Gastroesophageal sphincter (tissue), 4 donors: ENCODE results near the gene SFI1. TPM values are rescaled to one million over a fixed set of nuclear protein-coding genes. Genes with fewer than 3 reads are reported as not detected.
"Not testable (repeated sequence)": the region's sequence is repeated elsewhere in the genome, so short reads cannot be mapped to it uniquely, and the experiment has no call there.

Experiments
- ATAC-seq: fragments of 150-250 bp; one replicate; pipeline ENCODE4 v1.9.1; 2016; ENCODE audit warnings: mild to moderate bottlenecking, moderate library complexity
- H3K27ac ChIP-seq, 4 donors: fragments of 200-600 bp; sonication (generic) in 3 of 4; 1 replicate in 3 of 4; 2 replicates in 1 of 4; pipeline ENCODE4 v1.5.1; 2016 to 2019
- H3K27me3 ChIP-seq: fragments of 200-600 bp; sonication (generic); one replicate; pipeline ENCODE4 v1.5.1; 2019
- H3K36me3 ChIP-seq, 2 donors: fragments of 200-600 bp; sonication (generic); one replicate each; pipeline ENCODE4 v1.5.1; 2019; ENCODE audit warnings: control low read depth in 1 of 2
- H3K4me1 ChIP-seq, 3 donors: fragments of 200-600 bp; sonication (generic); 1 replicate in 2 of 3; 2 replicates in 1 of 3; pipeline ENCODE4 v1.5.1; 2016 to 2019; ENCODE audit warnings: control low read depth in 2 of 3
- H3K4me3 ChIP-seq, 2 donors: fragments of 200-600 bp; sonication (generic); one replicate each; pipeline ENCODE4 v1.5.1; 2019; ENCODE audit warnings: mild to moderate bottlenecking in 1 of 2, moderate library complexity in 1 of 2
- H3K9me3 ChIP-seq, 3 donors: fragments of 200-600 bp; sonication (generic); one replicate each; pipeline ENCODE4 v1.5.1; 2017 to 2019; ENCODE audit warnings: control low read depth in 2 of 3
- CTCF ChIP-seq, 4 experiments: fragments of 200-600 bp in 2 of 4; fragments of 450-650 bp in 2 of 4; sonication (generic) in 1 of 4; IDR thresholded peaks; one replicate each; pipeline ENCODE4 v1.5.1; 2017 to 2019; ENCODE audit warnings: antibody characterized with exemption in 4 of 4, mild to moderate bottlenecking in 2 of 4, moderate library complexity in 2 of 4
- EP300 ChIP-seq: sonication (generic); formaldehyde crosslinking; IDR thresholded peaks from one replicate; pipeline ENCODE4 v1.6.1; 2017; ENCODE audit warnings: antibody characterized with exemption, mild to moderate bottlenecking
- POLR2A ChIP-seq, 2 donors: fragments of 450-650 bp; IDR thresholded peaks; one replicate each; pipeline ENCODE4 v1.6.1; 2017; ENCODE audit warnings: antibody characterized with exemption in 2 of 2, mild to moderate bottlenecking in 2 of 2, moderate library complexity in 1 of 2
- POLR2AphosphoS5 ChIP-seq: sonication (generic); formaldehyde crosslinking; IDR thresholded peaks from one replicate; pipeline ENCODE4 v1.6.1; 2017; ENCODE audit warnings: antibody characterized with exemption
- WGBS, 2 donors: methylation state at CpG; one replicate each; pipeline ENCODE4 v1.1.5; 2018; ENCODE audit warnings: low coverage in 1 of 2; 5-methylcytosine and 5-hydroxymethylcytosine counted together
- total RNA-seq, 4 donors: library from RNA; depleted of rRNA; stranded (reverse); fragments of >200 nt; gene quantifications; one replicate each; pipeline ENCODE4 v1.1.0, GENCODE V29; 2016

Gene SFI1
- total RNA-seq, 4 donors from 2014 or later: 14.4 to 54.8 (median 20.0) TPM

DNA sequence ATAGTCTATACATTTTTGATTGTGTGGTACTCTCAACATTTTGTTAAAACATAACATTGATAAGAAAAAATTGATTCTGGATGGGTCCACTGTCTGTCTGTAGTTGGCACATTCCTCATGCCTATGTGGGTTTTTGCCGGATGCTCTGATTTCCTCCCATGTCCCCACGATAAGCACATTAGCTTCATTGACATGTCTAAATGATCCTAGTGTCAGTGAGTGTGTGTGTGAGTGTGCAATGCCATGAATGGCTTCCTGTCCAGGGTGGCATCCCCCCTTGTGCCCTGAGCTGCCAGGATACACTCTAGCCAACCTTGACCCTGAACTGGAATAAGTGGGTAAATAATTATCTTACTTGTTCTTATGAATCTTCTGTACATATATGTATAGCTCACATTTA, 5.4 kb downstream of the SFI1 start:
- Histone ChIP-seq H3K27ac (no peak overlapping the region), H3K27me3 (no peaks in the 10 kb centered on the region), H3K4me3 (no peak overlapping the region), H3K36me3 (peaks cover 0 to 7% of the 10 kb centered on the region in 2 donors), H3K4me1 (peaks cover 0 to 9% (median 0%) of the 10 kb centered on the region in 3 donors), H3K9me3 (no peaks in the 10 kb centered on the region)
- TF ChIP-seq POLR2A (IDR thresholded peaks at IDR 0.05) (no peak), EP300 (no peak), POLR2AphosphoS5 (no peak), CTCF (IDR thresholded peaks at IDR 0.05) (no peak)
- WGBS, 2 donors: 76 to 100% methylated on average over 1 to 2 of the region's 2 CpGs
- no peak for ATAC-seq

DNA sequence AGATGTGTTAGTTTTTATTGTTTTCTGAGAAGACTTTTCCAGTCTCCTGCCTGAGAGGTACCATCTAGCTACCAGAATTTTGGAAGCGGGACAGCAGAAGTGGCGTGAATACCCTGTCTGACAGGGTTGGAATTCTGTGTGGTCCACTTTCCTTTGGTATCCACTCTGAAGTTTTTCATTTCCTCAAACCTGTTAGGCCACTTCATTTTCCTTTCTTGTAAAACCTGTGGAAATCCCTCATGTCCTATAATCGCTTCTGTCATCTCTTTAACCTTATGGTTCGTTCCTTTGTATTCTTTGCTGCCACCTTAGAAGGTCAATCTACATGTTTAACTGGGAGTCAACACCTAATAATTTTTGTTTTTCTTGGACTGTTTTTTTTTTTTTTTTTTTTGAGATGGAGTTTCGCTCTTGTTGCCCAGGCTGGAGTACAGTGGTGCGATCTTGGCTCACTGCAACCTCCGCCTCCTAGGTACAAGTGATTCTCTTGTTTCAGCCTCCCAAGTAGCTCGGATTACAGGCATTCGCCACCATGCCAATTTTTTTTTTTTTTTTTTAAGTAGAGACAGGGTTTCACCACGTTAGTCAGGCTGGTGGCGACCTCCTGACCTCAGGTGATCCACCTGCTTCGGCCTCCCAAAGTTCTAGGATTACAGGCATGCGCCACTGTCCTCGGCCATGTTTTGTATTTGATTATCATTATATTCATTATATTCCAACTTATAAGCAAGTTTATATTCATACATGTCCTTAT, 7.1 kb downstream of the SFI1 start:
- H3K4me1 ChIP-seq: no peaks in the 10 kb centered on the region
- WGBS, 2 donors: 92 to 93% methylated on average over 5 to 7 of the region's 14 CpGs
- H3K4me3 ChIP-seq: no peak overlapping the region
- ATAC-seq: no peak
- TF ChIP-seq POLR2AphosphoS5 (no peak), EP300 (no peak), POLR2A (IDR thresholded peaks at IDR 0.05) (no peak), CTCF (IDR thresholded peaks at IDR 0.05) (no peak)
- H3K9me3 ChIP-seq: no peaks in the 10 kb centered on the region
- H3K27ac ChIP-seq: no peak overlapping the region
- H3K36me3 ChIP-seq: peaks cover 0 to 7% of the 10 kb centered on the region in 2 donors
- no peaks in the 10 kb centered on the region for H3K27me3 ChIP-seq

- Histone ChIP-seq H3K4me3 (no peak overlapping the region), H3K9me3 (no peaks in the 10 kb centered on the region), H3K27me3 (no peaks in the 10 kb centered on the region), H3K4me1 (no peaks in the 10 kb centered on the region), H3K27ac (no peak overlapping the region), H3K36me3 (peaks cover 0 to 10% of the 10 kb centered on the region in 2 donors)
- 70 to 87% methylated on average over 4 of the region's 4 CpGs for WGBS, 2 donors
- TF ChIP-seq POLR2AphosphoS5 (no peak), CTCF (IDR thresholded peaks at IDR 0.05) (no peak), POLR2A (IDR thresholded peaks at IDR 0.05) (no peak), EP300 (no peak)
- ATAC-seq: no peak
Measured at GRCh38 chr22:31504282-31504681, 7.9 kb downstream of the SFI1 start.

DNA sequence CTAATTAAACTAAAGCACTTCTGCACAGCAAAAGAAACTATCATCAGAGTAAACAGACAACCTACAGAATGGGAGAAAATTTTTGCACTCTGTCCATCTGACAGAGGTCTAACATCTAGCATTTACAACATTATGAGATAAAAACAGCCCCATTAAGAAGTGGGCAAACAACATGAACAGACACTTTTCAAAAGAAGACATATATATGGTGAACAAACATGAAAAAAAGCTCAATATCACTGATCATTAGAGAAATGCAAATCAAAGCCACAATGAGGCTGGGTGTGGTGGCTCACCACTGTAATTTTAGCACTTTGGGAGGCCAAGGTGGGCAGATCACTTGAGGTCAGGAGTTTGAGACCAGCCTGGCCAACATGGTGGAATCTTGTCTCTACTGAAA, 11.2 kb downstream of the SFI1 start:
- not testable (repeated sequence) for ATAC-seq, H3K27me3 ChIP-seq, H3K9me3 ChIP-seq, H3K4me3 ChIP-seq, H3K4me1 ChIP-seq, H3K27ac ChIP-seq
- H3K36me3 ChIP-seq: peaks cover 0 to 14% of the 10 kb centered on the region in 2 donors

DNA sequence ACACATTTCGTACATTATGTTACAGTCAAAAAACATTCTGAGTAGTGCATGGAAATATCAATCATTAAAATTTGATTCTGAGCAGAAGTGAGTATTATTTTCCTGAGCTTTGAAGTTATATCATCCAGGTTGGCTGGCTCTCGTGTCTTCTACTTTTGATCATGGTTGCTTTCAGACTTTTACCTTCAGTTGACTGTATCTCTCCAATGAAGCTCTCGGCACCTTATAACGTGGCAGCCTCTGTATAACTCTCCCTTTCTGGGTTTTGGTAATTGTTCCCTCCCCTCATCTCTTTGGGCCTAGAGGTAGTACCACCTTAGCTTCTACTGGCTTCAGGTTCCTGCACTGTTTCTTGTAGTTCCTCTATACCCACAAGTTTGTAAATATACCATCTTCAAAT, 12.2 kb downstream of the SFI1 start:
- Histone ChIP-seq H3K27ac (no peak overlapping the region), H3K27me3 (no peaks in the 10 kb centered on the region), H3K36me3 (peaks cover 0 to 14% of the 10 kb centered on the region in 2 donors), H3K4me1 (no peaks in the 10 kb centered on the region), H3K9me3 (no peaks in the 10 kb centered on the region), H3K4me3 (no peak overlapping the region)
- TF ChIP-seq POLR2AphosphoS5 (no peak), CTCF (IDR thresholded peaks at IDR 0.05) (no peak), POLR2A (IDR thresholded peaks at IDR 0.05) (no peak), EP300 (no peak)
- no peak for ATAC-seq
- WGBS, 2 donors: 94 to 98% methylated on average over 4 of the region's 4 CpGs
